ENCODE data around the gene SH3TC1. TPM values are rescaled to one million over a fixed set of nuclear protein-coding genes. Genes with fewer than 3 reads are reported as not detected.

SH3TC1 gene
- polyA plus RNA-seq (2011; rRNA removed) (0.67 and 1.2 TPM in 2 replicates), polyA minus RNA-seq (2011; rRNA and poly(A)+ RNA removed) (2.0 and 4.3 TPM in 2 replicates)

GRCh38 chr4:8198906-8199593 lies at the start of gene SH3TC1:
TSS of gene SH3TC1 (plus strand) at chr4:8199290. CDS start at chr4:8205195, 5,905 bp downstream.
- POLR2A ChIA-PET = no interaction called here
- peaks cover 7% of the 10 kb centered on the region for H3K27me3 ChIP-seq (ENCODE audit: control insufficient read depth, insufficient read depth, low read length)
- peak; percentile 34 for DNase-seq (ENCODE audit: low read depth)
- H3K36me3 ChIP-seq (ENCODE audit: control insufficient read depth, insufficient read depth, low read length) = no peaks in the 10 kb centered on the region
- CTCF ChIA-PET = interaction anchor here (1.5 to 3.9 kb wide), 2 partner anchors 23 to 43 kb away, joined by 4 to 23 read pairs; no protein-coding TSS in a partner anchor
- peak within 1 kb of the TSS; percentile 31 for H3K4me3 ChIP-seq (ENCODE audit: low read depth, low read length)
- TF ChIP-seq, protein P1, sequence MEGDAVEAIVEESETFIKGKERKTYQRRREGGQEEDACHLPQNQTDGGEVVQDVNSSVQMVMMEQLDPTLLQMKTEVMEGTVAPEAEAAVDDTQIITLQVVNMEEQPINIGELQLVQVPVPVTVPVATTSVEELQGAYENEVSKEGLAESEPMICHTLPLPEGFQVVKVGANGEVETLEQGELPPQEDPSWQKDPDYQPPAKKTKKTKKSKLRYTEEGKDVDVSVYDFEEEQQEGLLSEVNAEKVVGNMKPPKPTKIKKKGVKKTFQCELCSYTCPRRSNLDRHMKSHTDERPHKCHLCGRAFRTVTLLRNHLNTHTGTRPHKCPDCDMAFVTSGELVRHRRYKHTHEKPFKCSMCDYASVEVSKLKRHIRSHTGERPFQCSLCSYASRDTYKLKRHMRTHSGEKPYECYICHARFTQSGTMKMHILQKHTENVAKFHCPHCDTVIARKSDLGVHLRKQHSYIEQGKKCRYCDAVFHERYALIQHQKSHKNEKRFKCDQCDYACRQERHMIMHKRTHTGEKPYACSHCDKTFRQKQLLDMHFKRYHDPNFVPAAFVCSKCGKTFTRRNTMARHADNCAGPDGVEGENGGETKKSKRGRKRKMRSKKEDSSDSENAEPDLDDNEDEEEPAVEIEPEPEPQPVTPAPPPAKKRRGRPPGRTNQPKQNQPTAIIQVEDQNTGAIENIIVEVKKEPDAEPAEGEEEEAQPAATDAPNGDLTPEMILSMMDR (IDR thresholded peaks at IDR 0.05; ENCODE audit: insufficient read depth, low read depth, low read length) = no peak

- ChIA-PET CTCF (interaction anchor here (1.6 kb wide), 1 partner anchor 27 kb away, joined by 5 read pairs; no protein-coding TSS in a partner anchor), POLR2A (no interaction called here)
- H3K36me3 ChIP-seq (ENCODE audit: control insufficient read depth, insufficient read depth, low read length) = no peaks in the 10 kb centered on the region
- peaks cover 17% of the 10 kb centered on the region for H3K27me3 ChIP-seq (ENCODE audit: control insufficient read depth, insufficient read depth, low read length)
- H3K4me3 ChIP-seq (ENCODE audit: low read depth, low read length) = no peak overlapping the region
- TF ChIP-seq, protein P1 (IDR thresholded peaks at IDR 0.05; ENCODE audit: insufficient read depth, low read depth, low read length) = no peak
- DNase-seq (ENCODE audit: low read depth) = no peak
These were observed 49.4 kb upstream of the SH3TC1 start for GRCh38 chr4:8149664-8150063.

DNA sequence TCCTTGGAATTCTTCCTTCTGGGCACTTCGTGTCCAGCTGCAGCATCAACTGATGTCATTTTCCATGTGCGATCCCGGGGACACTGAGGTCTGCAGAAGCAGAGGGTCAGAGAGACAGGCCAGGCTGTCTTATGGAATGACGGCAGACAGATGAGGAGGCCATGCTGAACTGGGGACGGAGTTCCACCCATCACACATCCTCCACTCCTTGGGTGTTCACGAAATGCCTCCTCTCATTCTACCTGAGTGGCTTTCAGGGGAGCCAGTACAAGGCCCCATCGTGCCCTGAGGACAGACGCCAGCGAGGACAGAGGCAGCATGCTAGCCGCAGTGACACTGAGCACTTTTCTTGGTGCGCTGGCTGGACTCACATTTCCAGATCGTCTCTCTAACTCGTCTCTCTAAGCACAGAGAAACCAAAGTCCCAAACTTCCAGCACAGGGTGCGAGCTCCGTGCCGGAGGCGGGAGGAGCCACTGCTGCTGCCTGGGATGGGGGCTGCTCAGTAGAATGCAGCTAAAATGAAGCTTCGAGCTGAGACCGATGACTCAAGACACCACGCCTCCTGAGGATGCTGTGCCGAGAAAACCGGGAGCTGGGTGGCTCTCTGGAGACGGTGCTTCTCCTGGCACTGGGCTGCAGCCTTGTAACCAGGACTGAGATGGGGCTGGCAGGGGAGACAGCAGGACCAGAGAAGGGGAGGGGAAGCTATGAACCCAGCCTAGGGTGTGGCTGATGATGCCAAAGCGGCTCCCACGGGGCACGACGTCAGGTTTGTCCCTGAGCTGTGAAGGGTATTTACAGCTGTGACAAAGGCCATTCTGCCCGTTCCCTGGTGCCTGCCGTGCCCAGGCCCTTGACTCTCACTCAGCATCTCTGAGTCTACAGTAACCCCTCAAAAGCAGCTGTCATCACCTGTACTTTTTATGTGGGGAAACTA lies 48.7 kb upstream of the SH3TC1 start:
- Histone ChIP-seq H3K27me3 (ENCODE audit: control insufficient read depth, insufficient read depth, low read length) (peaks cover 14% of the 10 kb centered on the region), H3K36me3 (ENCODE audit: control insufficient read depth, insufficient read depth, low read length) (no peaks in the 10 kb centered on the region), H3K4me3 (ENCODE audit: low read depth, low read length) (no peak overlapping the region)
- ChIA-PET CTCF (interaction anchor here (0.7 to 1.6 kb wide), 2 partner anchors 27 to 90 kb away, joined by 3 to 5 read pairs; no protein-coding TSS in a partner anchor), POLR2A (no interaction called here)
- DNase-seq (ENCODE audit: low read depth) = no peak
- TF ChIP-seq, protein P1 (IDR thresholded peaks at IDR 0.05; ENCODE audit: insufficient read depth, low read depth, low read length) = no peak

DNA sequence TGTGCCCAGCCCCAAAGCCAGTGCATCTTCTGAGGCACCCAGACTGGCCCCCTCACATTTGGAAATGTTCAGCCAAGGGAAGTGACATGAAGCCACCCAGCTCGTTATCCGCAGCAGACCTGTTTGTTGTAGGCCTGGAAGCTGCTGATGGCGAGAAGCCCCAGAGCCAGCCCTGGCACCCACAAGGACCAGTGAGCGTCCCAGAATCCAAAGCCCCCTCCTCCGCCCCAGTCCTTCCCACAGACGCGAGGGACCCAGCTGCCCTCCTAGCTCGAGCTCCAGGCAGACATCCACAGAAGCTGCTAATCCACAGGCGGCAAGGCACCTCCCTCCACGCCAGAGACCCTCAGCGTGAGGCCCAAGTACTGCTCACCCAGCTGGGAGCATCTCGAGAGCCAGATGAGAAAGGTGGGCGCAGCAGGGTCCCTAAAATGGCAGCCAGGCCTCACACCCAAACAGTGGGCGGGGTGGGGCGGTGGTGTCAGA lies 47.9 kb upstream of the SH3TC1 start:
- Histone ChIP-seq H3K27me3 (ENCODE audit: control insufficient read depth, insufficient read depth, low read length) (peaks cover 15% of the 10 kb centered on the region), H3K4me3 (ENCODE audit: low read depth, low read length) (no peak overlapping the region), H3K36me3 (ENCODE audit: control insufficient read depth, insufficient read depth, low read length) (no peaks in the 10 kb centered on the region)
- CTCF ChIA-PET = interaction anchor here (0.7 kb wide), 1 partner anchor 90 kb away, joined by 3 read pairs; no protein-coding TSS in a partner anchor
- DNase-seq (ENCODE audit: low read depth) = no peak
- TF ChIP-seq, protein P1 (IDR thresholded peaks at IDR 0.05; ENCODE audit: insufficient read depth, low read depth, low read length) = no peak
- POLR2A ChIA-PET = no interaction called here

Measured in BJ (cell line).